Endothelial cell of umbilical vein (primary cell): ENCODE results near the gene NRXN3. TPM values are rescaled to one million over a fixed set of nuclear protein-coding genes. Genes with fewer than 3 reads are reported as not detected.

ENCODE experiments used
- BruUV-seq: library from RNA; stranded (reverse); fragments of 400-500 nt; replicated peaks from 2 replicates; lab custom pipeline; 2021; lab: Mats Ljungman, UMichigan
- CTCF ChIA-PET: fragments of 300-600, 350-600 bp; sonication (Branson Sonifier 250); formaldehyde crosslinking; loops from one replicate; lab custom pipeline; 2021; ENCODE audit warnings: antibody characterized with exemption, inconsistent platforms; lab: Charles Lee
- POLR2A ChIA-PET: fragments of 300-600, 350-600 bp; sonication (Branson Sonifier 250); formaldehyde crosslinking; loops from one replicate; lab custom pipeline; 2021; ENCODE audit warnings: antibody characterized with exemption, inconsistent platforms; lab: Charles Lee
- DNase-seq: peaks from one replicate; pipeline ENCODE4 v3.0.0-alpha.2; 2011; ENCODE audit warnings: low read depth, low spot score
- FAIRE-seq: peaks from 2 replicates; lab custom pipeline; 2011; peaks lifted over from hg19 to GRCh38; lab: Jason Lieb, UNC
- H2AFZ ChIP-seq: 2 replicates; pipeline ENCODE4 v1.6.0; 2012; ENCODE audit warnings: low read depth, low read length, control low read depth, inconsistent platforms
- H3K27ac ChIP-seq: 2 replicates; pipeline ENCODE4 v1.5.1; 2011; ENCODE audit warnings: low read depth, mild to moderate bottlenecking, control low read depth, low read length, moderate library complexity; ENCODE audit not compliant: insufficient read depth
- H3K27me3 ChIP-seq, 2 experiments: 2 replicates each; pipeline versions ENCODE4 v1.6.0 to v1.6.1; 2011; ENCODE audit warnings: low read length in 2 of 2, mixed read lengths in 1 of 2; ENCODE audit not compliant: control insufficient read depth in 2 of 2, insufficient read depth in 2 of 2
- H3K36me3 ChIP-seq, 2 experiments: 2 replicates in 1 of 2; 3 replicates in 1 of 2; pipeline ENCODE4 v1.5.1; 2011; ENCODE audit warnings: low read length in 2 of 2, mild to moderate bottlenecking in 1 of 2, moderate library complexity in 1 of 2; ENCODE audit not compliant: control insufficient read depth in 2 of 2, insufficient read depth in 2 of 2; ENCODE audit errors: extremely low read depth in 1 of 2
- H3K4me1 ChIP-seq: 3 replicates; pipeline ENCODE4 v1.5.1; 2011; ENCODE audit warnings: mild to moderate bottlenecking, low read length; ENCODE audit not compliant: control insufficient read depth, insufficient read depth; ENCODE audit errors: extremely low read depth
- H3K4me2 ChIP-seq: 2 replicates; pipeline ENCODE4 v1.6.1; 2011; ENCODE audit warnings: low read length, control low read depth, mixed read lengths; ENCODE audit not compliant: insufficient read depth
- H3K4me3 ChIP-seq, 3 experiments: fragments of 200-600 bp in 1 of 3; sonication (generic), shearing (Covaris generic) in 1 of 3; replicated peaks in 1 of 3; 2 replicates each; pipeline ENCODE4 v1.5.1; 2011 to 2016; ENCODE audit warnings: control low read depth in 3 of 3, low read length in 3 of 3, mild to moderate bottlenecking in 2 of 3, inconsistent platforms in 1 of 3, low read depth in 1 of 3, moderate library complexity in 1 of 3; ENCODE audit not compliant: insufficient read depth in 1 of 3
- H3K79me2 ChIP-seq: 2 replicates; pipeline ENCODE4 v1.6.0; 2012; ENCODE audit warnings: low read length, inconsistent platforms; ENCODE audit not compliant: control insufficient read depth, insufficient read depth
- H3K9ac ChIP-seq: replicated peaks from 2 replicates; pipeline ENCODE3; 2011; ENCODE audit warnings: low read length, control low read depth; ENCODE audit not compliant: insufficient read depth; ENCODE audit errors: extremely low read depth
- H3K9me1 ChIP-seq: replicated peaks from 3 replicates; pipeline ENCODE4 v1.6.0; 2011; ENCODE audit warnings: mild to moderate bottlenecking, low read length; ENCODE audit not compliant: control insufficient read depth, insufficient read depth; ENCODE audit errors: extremely low read depth
- H3K9me3 ChIP-seq: replicated peaks from 2 replicates; pipeline ENCODE4 v1.5.1; 2012; ENCODE audit warnings: low read length, inconsistent platforms; ENCODE audit not compliant: control insufficient read depth, insufficient read depth
- H4K20me1 ChIP-seq: replicated peaks from 2 replicates; pipeline ENCODE3; 2011; ENCODE audit warnings: mild to moderate bottlenecking, low read length; ENCODE audit not compliant: control insufficient read depth, insufficient read depth; ENCODE audit errors: extremely low read depth
- CTCF ChIP-seq, 2 donors: IDR thresholded peaks; 1 replicate in 1 of 2; 2 replicates in 1 of 2; pipeline ENCODE4 v1.5.1; 2011; ENCODE audit warnings: low read length in 2 of 2, mild to moderate bottlenecking in 2 of 2, moderate library complexity in 2 of 2, control low read depth in 1 of 2, inconsistent platforms in 1 of 2, low read depth in 1 of 2; ENCODE audit not compliant: insufficient read depth in 1 of 2; ENCODE audit errors: extremely low read depth in 1 of 2
- FOS ChIP-seq: IDR thresholded peaks from 2 replicates; pipeline ENCODE4 v1.6.1; 2011; ENCODE audit warnings: mild to moderate bottlenecking, low read length, moderate library complexity, borderline replicate concordance; ENCODE audit not compliant: insufficient read depth
- GATA2 ChIP-seq: IDR thresholded peaks from 2 replicates; pipeline ENCODE4 v1.7.0; 2011; ENCODE audit warnings: low read depth, mild to moderate bottlenecking, moderate library complexity, mixed read lengths, low read length; ENCODE audit not compliant: insufficient read length, insufficient read depth
- JUN ChIP-seq: IDR thresholded peaks from 2 replicates; pipeline ENCODE4 v1.6.1; 2011; ENCODE audit warnings: borderline replicate concordance, low read depth; ENCODE audit not compliant: insufficient read length, insufficient read depth
- MAX ChIP-seq: IDR thresholded peaks from 2 replicates; pipeline ENCODE4 v1.6.1; 2011; ENCODE audit not compliant: insufficient read depth, insufficient read length
- MYC ChIP-seq: IDR thresholded peaks from one replicate; pipeline ENCODE4 v1.6.1; 2011; ENCODE audit warnings: mild to moderate bottlenecking, low read depth, low read length
- POLR2A ChIP-seq: IDR thresholded peaks from 2 replicates; pipeline ENCODE4 v1.6.1; 2012; ENCODE audit warnings: low read depth, mild to moderate bottlenecking, control low read depth, low read length
- POLR2AphosphoS5 ChIP-seq: IDR thresholded peaks from 2 replicates; pipeline ENCODE4 v1.6.1; 2012; ENCODE audit warnings: low read depth, mild to moderate bottlenecking, control low read depth, low read length, moderate library complexity; ENCODE audit not compliant: insufficient read depth
- dilution Hi-C: fragments of 300-500 bp; cut with MboI; formaldehyde crosslinking; loops from one replicate; pipeline ENCODE4 v1.15.0; 2019; ENCODE audit warnings: low sequenced_read_pairs; ENCODE audit not compliant: extremely low pct_ligation_motif_present
- intact Hi-C: fragments of 100-400 bp; cut with micrococcal nuclease; formaldehyde crosslinking; loops from one replicate; pipeline ENCODE4 v1.10.0; 2022
- polyA plus RNA-seq, 4 experiments: library from polyadenylated mRNA; depleted of rRNA in 3 of 4; stranded (reverse) in 3 of 4; unstranded in 1 of 4; fragments of >200 nt; gene quantifications; 2 replicates each; pipeline versions ENCODE4 v1.2.1 to v1.2.3, GENCODE V29; 2011 to 2012; ENCODE audit warnings: missing spikeins in 1 of 4
- total RNA-seq: library from RNA; stranded (reverse); gene quantifications from 2 replicates; pipeline ENCODE4 v1.2.3, GENCODE V29; 2021

The NRXN3 gene
- total and polyA plus RNA-seq, 2 donors (not counting 3 experiments of a cell fraction or from before 2014, with no cell fraction given): 0.72 to 4.2 TPM

GRCh38 chr14:78451319-78451695, 281.1 kb downstream of the NRXN3 start:
- no peak overlapping the region for H2AFZ ChIP-seq
- H3K27me3 ChIP-seq: no peaks in the 10 kb centered on the region
- no peaks in the 10 kb centered on the region for H3K9me1 ChIP-seq
- TF ChIP-seq POLR2A (no peak), MYC (no peak), GATA2 (no peak), JUN (no peak), POLR2AphosphoS5 (no peak), FOS (no peak)
- no peak overlapping the region for H3K9ac ChIP-seq
- CTCF ChIA-PET: no interaction called here
- BruUV-seq: no TSS peak
- DNase-seq (no peak), FAIRE-seq (no peak)
- POLR2A ChIA-PET: no interaction called here
- H3K36me3 ChIP-seq: no peaks in the 10 kb centered on the region
- H3K4me1 ChIP-seq: no peaks in the 10 kb centered on the region
- no peak overlapping the region for H3K4me2 ChIP-seq
- H3K79me2 ChIP-seq: no peaks in the 10 kb centered on the region
- H4K20me1 ChIP-seq: no peaks in the 10 kb centered on the region
- H3K9me3 ChIP-seq: no peaks in the 10 kb centered on the region
- intact Hi-C loops: no loop called here
- no peak overlapping the region for H3K27ac ChIP-seq
- H3K4me3 ChIP-seq: no peak overlapping the region
- dilution Hi-C loops: no loop called here

GRCh38 chr14:78455896-78456435, 285.8 kb downstream of the NRXN3 start:
- dilution Hi-C loops (no loop called here), intact Hi-C loops (no loop called here)
- Histone ChIP-seq H3K9ac (no peak overlapping the region), H3K4me1 (no peaks in the 10 kb centered on the region), H3K27ac (no peak overlapping the region), H3K27me3 (no peaks in the 10 kb centered on the region), H3K4me2 (no peak overlapping the region), H3K9me3 (no peaks in the 10 kb centered on the region), H3K36me3 (no peaks in the 10 kb centered on the region), H2AFZ (no peak overlapping the region), H4K20me1 (no peaks in the 10 kb centered on the region), H3K4me3 (no peak overlapping the region), H3K79me2 (no peaks in the 10 kb centered on the region), H3K9me1 (no peaks in the 10 kb centered on the region)
- CTCF ChIA-PET: no interaction called here
- BruUV-seq: no TSS peak
- FAIRE-seq: no peak
- POLR2A ChIA-PET: no interaction called here
- DNase-seq: no peak
- TF ChIP-seq MAX (no peak), CTCF (IDR thresholded peaks at IDR 0.05; ENCODE audit: extremely low read depth in 1 of 2, insufficient read depth in 1 of 2, low read depth in 1 of 2, low read length in 2 of 2) (no peak), POLR2AphosphoS5 (no peak)
